ENCODE data around the gene LHFPL3.

DNA sequence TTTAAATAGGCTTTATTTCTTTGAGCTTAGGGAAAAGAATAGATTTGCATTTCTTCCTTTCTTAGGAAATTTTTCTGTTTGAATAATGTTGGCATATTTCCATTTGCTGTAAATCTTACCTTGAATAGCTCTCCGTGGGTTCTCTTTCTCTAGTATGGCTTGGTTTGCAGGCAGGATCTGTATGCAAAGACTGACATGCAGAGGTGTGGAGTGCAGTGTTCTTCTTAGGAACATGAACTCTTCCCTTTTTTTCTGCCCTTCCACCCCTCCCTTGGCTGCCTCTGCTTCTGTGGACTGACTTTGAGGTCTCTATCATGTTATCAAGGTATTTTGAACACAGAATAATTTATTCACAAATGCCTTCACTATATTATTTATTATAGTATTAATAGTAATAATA, 222.8 kb downstream of the LHFPL3 start:
- TF ChIP-seq CEBPB (IDR thresholded peaks at IDR 0.05), result no peak
- no peak for TF ChIP-seq TEAD4 (IDR thresholded peaks at IDR 0.05)
- no peak for TF ChIP-seq CREB1 (IDR thresholded peaks at IDR 0.05; ENCODE audit: low read depth)
- TF ChIP-seq EP300 (IDR thresholded peaks at IDR 0.05; ENCODE audit: borderline replicate concordance), result no peak
- TF ChIP-seq, protein P1, sequence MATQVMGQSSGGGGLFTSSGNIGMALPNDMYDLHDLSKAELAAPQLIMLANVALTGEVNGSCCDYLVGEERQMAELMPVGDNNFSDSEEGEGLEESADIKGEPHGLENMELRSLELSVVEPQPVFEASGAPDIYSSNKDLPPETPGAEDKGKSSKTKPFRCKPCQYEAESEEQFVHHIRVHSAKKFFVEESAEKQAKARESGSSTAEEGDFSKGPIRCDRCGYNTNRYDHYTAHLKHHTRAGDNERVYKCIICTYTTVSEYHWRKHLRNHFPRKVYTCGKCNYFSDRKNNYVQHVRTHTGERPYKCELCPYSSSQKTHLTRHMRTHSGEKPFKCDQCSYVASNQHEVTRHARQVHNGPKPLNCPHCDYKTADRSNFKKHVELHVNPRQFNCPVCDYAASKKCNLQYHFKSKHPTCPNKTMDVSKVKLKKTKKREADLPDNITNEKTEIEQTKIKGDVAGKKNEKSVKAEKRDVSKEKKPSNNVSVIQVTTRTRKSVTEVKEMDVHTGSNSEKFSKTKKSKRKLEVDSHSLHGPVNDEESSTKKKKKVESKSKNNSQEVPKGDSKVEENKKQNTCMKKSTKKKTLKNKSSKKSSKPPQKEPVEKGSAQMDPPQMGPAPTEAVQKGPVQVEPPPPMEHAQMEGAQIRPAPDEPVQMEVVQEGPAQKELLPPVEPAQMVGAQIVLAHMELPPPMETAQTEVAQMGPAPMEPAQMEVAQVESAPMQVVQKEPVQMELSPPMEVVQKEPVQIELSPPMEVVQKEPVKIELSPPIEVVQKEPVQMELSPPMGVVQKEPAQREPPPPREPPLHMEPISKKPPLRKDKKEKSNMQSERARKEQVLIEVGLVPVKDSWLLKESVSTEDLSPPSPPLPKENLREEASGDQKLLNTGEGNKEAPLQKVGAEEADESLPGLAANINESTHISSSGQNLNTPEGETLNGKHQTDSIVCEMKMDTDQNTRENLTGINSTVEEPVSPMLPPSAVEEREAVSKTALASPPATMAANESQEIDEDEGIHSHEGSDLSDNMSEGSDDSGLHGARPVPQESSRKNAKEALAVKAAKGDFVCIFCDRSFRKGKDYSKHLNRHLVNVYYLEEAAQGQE (IDR thresholded peaks at IDR 0.05; ENCODE audit: low read depth), result no peak
- TF ChIP-seq, protein P2, sequence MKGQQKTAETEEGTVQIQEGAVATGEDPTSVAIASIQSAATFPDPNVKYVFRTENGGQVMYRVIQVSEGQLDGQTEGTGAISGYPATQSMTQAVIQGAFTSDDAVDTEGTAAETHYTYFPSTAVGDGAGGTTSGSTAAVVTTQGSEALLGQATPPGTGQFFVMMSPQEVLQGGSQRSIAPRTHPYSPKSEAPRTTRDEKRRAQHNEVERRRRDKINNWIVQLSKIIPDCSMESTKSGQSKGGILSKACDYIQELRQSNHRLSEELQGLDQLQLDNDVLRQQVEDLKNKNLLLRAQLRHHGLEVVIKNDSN (IDR thresholded peaks at IDR 0.05), result no peak
- TF ChIP-seq TAF1 (IDR thresholded peaks at IDR 0.05; ENCODE audit: low read depth), result no peak
- TF ChIP-seq YY1 (IDR thresholded peaks at IDR 0.05; ENCODE audit: low read depth), result no peak
- no peak for TF ChIP-seq EGR1 (IDR thresholded peaks at IDR 0.05)
- TF ChIP-seq FOXM1 (IDR thresholded peaks at IDR 0.05; ENCODE audit: borderline replicate concordance, low read depth), result no peak

Measured in Ishikawa (cell line).